ENCODE results near the gene FGF3. TPM values are rescaled to one million over a fixed set of nuclear protein-coding genes. Genes with fewer than 3 reads are reported as not detected.

Gene FGF3
- total and polyA plus RNA-seq, 9 of the 15 experiments (the other 6 are each of a cell fraction or from before 2014, with no cell fraction given) = not detected

DNA sequence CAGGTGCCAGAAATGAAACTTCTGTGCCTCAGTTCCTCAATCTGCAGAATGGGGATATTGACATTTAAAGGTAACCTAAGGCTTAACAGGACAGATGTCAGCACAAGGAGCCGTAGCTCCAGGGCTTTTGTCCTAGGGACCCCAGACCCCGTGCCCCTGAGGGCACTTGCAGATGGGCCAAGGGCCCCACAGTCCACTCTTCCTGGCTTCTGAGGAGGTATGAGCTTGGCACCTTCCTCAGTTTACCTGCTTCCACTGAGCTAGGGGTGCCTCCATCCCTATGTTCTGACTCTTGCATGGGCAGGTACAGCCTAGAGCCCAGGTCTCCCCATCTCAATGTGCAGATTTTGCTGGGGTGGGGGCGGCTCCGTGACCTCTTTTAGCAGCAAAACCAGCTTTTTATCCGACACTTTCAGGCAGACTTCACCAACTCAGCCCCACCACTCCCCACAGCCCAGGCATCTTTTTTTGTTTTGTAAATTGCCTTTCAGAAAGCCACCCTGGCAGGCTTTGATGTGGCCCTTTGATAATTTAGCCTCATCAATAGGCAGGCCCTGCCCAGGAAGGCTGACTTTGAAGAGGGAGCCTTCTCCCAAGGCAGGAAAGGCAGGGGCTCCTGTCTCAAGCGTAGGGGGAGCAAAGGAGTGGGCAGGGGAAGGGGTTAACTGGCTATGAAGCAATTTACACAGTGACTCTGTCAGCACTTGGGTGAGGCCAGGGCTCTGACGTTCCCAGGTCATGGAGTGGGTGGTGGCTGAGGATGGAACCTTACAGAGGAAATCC is 23.7 kb upstream of the FGF3 start:
- ChIA-PET CTCF (ENCODE audit: low intra/inter-chr PET ratio) (no interaction called here), POLR2A (interaction anchor here (0.6 to 0.7 kb wide), 2 partner anchors 11 to 143 kb away, joined by 3 read pairs; no protein-coding TSS in a partner anchor)
- in situ Hi-C loops (cut with MboI) (no loop called here), intact Hi-C loops (cut with micrococcal nuclease) (loop anchor here (5.0 kb wide), 1 partner anchor 156 kb away; no protein-coding TSS in a partner anchor)
- H3K9me1 ChIP-seq (ENCODE audit: control insufficient read depth, insufficient read depth, low read length) = peaks cover 4% of the 10 kb centered on the region
- peaks cover 0 to 22% of the 10 kb centered on the region in 2 experiments; a peak in 3 of 5 replicates for H3K27me3 ChIP-seq (ENCODE audit: control insufficient read depth in 2 of 2, insufficient read depth in 2 of 2, low read length in 2 of 2)
- no TSS peak for BruUV-seq (replicated peaks)
- H3K4me3 ChIP-seq = no peak overlapping the region
- no peak overlapping the region for H2AFZ ChIP-seq (ENCODE audit: low read depth, low read length)
- no peaks in the 10 kb centered on the region for H4K20me1 ChIP-seq (replicated peaks; ENCODE audit: control insufficient read depth, insufficient read depth, low read length)
- ATAC-seq = no peak
- 5% methylated on average over 6 of the region's 7 CpGs for WGBS (ENCODE audit: insufficient coverage, low coverage, missing lambda C conversion rate)
- H3K36me3 ChIP-seq (ENCODE audit: control insufficient read depth, insufficient read depth, low read length) = no peaks in the 10 kb centered on the region
- H3K27ac ChIP-seq (ENCODE audit: extremely low read depth, low read depth, low read length) = no peak overlapping the region
- TF ChIP-seq ZNF584 (CRISPR knock-in tag; IDR thresholded peaks at IDR 0.05; ENCODE audit: low read depth) (no peak), BACH1 (tag; IDR thresholded peaks at IDR 0.05) (no peak), JUN (IDR thresholded peaks at IDR 0.05; ENCODE audit: borderline replicate concordance, low read depth, low read length) (no peak), JUN (CRISPR knock-in tag; IDR thresholded peaks at IDR 0.05; ENCODE audit: borderline replicate concordance) (no peak), RBM25 (IDR thresholded peaks at IDR 0.05; ENCODE audit: low read depth, low read length, severe bottlenecking) (peak; percentile 30), SRSF1 (IDR thresholded peaks at IDR 0.05; ENCODE audit: low read depth, low read length) (no peak)
- H3K4me2 ChIP-seq (ENCODE audit: insufficient read depth, low read length) = no peak overlapping the region
- no peak for DNase-seq (ENCODE audit: extremely low read depth in 1 of 4, low spot score in 3 of 4)
- H3K4me1 ChIP-seq (replicated peaks in 1 of 2; ENCODE audit: control insufficient read depth in 2 of 2, insufficient read depth in 2 of 2, low read length in 2 of 2) = peaks cover 0 to 4% of the 10 kb centered on the region in 2 experiments; a peak in 1 of 5 replicates
- no peaks in the 10 kb centered on the region for H3K9me3 ChIP-seq (replicated peaks; ENCODE audit: control insufficient read depth, insufficient read depth, low read depth, low read length)
- H3K9ac ChIP-seq (ENCODE audit: insufficient read depth in 1 of 2, low read depth in 2 of 2, low read length in 2 of 2) = no peak overlapping the region
- H3K79me2 ChIP-seq (ENCODE audit: control insufficient read depth, insufficient read depth, low read length) = no peaks in the 10 kb centered on the region
- no peak for FAIRE-seq

All from K562 (cell line).